Neural progenitor cell (in vitro differentiated cells): ENCODE measurements around the gene GREM2. TPM values are rescaled to one million over a fixed set of nuclear protein-coding genes. Genes with fewer than 3 reads are reported as not detected.

Experiments
- DNase-seq: peaks from one replicate; pipeline ENCODE4 v3.0.0-alpha.2; 2016; ENCODE audit warnings: low spot score
- H2AFZ ChIP-seq: fragments of 200-600 bp; sonication (generic); replicated peaks from 2 replicates; pipeline ENCODE4 v1.6.1; 2016; ENCODE audit warnings: antibody characterized with exemption
- H3F3A ChIP-seq: fragments of 200-600 bp; sonication (generic); 2 replicates; pipeline ENCODE4 v1.6.1; 2016; ENCODE audit warnings: antibody characterized with exemption, low read depth
- H3K27ac ChIP-seq: fragments of 200-600 bp; sonication (generic); 2 replicates; pipeline ENCODE4 v1.5.1; 2016; ENCODE audit warnings: mild to moderate bottlenecking
- H3K27me3 ChIP-seq: fragments of 200-600 bp; sonication (generic); 2 replicates; pipeline ENCODE4 v1.6.1; 2016; ENCODE audit warnings: mild to moderate bottlenecking, moderate library complexity
- H3K36me3 ChIP-seq: fragments of 200-600 bp; sonication (generic); 2 replicates; pipeline ENCODE4 v1.5.1; 2016
- H3K4me1 ChIP-seq: fragments of 200-600 bp; sonication (generic); 2 replicates; pipeline ENCODE4 v1.6.1; 2016; ENCODE audit warnings: mixed run types
- H3K4me2 ChIP-seq: fragments of 200-600 bp; sonication (generic); 2 replicates; pipeline ENCODE4 v1.6.1; 2016
- H3K4me3 ChIP-seq: fragments of 200-600 bp; sonication (generic); 2 replicates; pipeline ENCODE4 v1.5.1; 2016
- H3K79me2 ChIP-seq: fragments of 200-600 bp; sonication (generic); 2 replicates; pipeline ENCODE4 v1.6.1; 2016; ENCODE audit warnings: low read depth
- H3K9ac ChIP-seq: fragments of 200-600 bp; sonication (generic); 2 replicates; pipeline ENCODE4 v1.6.1; 2016
- H3K9me3 ChIP-seq: fragments of 200-600 bp; sonication (generic); 2 replicates; pipeline ENCODE4 v1.5.1; 2016; ENCODE audit warnings: low read depth
- H4K20me1 ChIP-seq: fragments of 200-600 bp; sonication (generic); 2 replicates; pipeline ENCODE4 v1.6.1; 2016; ENCODE audit warnings: low read depth
- H3K27ac Mint-ChIP-seq: 3 replicates; pipeline ENCODE4 v1.8.0; 2021; ENCODE audit warnings: mixed read lengths
- H3K27me3 Mint-ChIP-seq: 2 replicates; pipeline ENCODE4 v1.8.0; 2022; ENCODE audit warnings: low read depth, mild to moderate bottlenecking, inconsistent platforms, moderate library complexity, mixed read lengths; ENCODE audit not compliant: insufficient read depth
- H3K36me3 Mint-ChIP-seq: 3 replicates; pipeline ENCODE4 v1.8.0; 2021; ENCODE audit warnings: mixed read lengths
- H3K4me1 Mint-ChIP-seq: 3 replicates; pipeline ENCODE4 v1.8.0; 2021; ENCODE audit warnings: mixed read lengths
- H3K4me3 Mint-ChIP-seq: 3 replicates; pipeline ENCODE4 v1.8.0; 2021; ENCODE audit warnings: mild to moderate bottlenecking, moderate library complexity, mixed read lengths
- H3K9me3 Mint-ChIP-seq: 3 replicates; pipeline ENCODE4 v1.8.0; 2020; ENCODE audit warnings: mixed read lengths
- CTCF ChIP-seq: fragments of 200-600 bp; sonication (generic); IDR thresholded peaks from 2 replicates; pipeline ENCODE4 v1.5.1; 2017; ENCODE audit warnings: antibody characterized with exemption, mild to moderate bottlenecking
- EZH2 ChIP-seq: fragments of 200-600 bp; sonication (generic); IDR thresholded peaks from 2 replicates; pipeline ENCODE4 v1.6.1; 2017; ENCODE audit warnings: antibody characterized with exemption, mild to moderate bottlenecking, moderate library complexity
- EZH2phosphoT487 ChIP-seq: fragments of 200-600 bp; sonication (generic); IDR thresholded peaks from 2 replicates; pipeline ENCODE4 v1.6.1; 2017; ENCODE audit warnings: antibody characterized with exemption
- total RNA-seq: library from RNA; depleted of rRNA; stranded (reverse); fragments of >200 nt; gene quantifications from 2 replicates; pipeline ENCODE4 v1.2.3, GENCODE V29; 2015; ENCODE audit warnings: low replicate concordance

The GREM2 gene
- total RNA-seq, 1 donor from 2014 or later, result not detected

- H2AFZ ChIP-seq, result no peak overlapping the region
- H3K9ac ChIP-seq, result no peak overlapping the region
- no peaks in the 10 kb centered on the region for H3K4me1 ChIP-seq
- H3K36me3 Mint-ChIP-seq, result no peaks in the 10 kb centered on the region
- no peak for TF ChIP-seq EZH2phosphoT487
- no peak for TF ChIP-seq EZH2
- TF ChIP-seq CTCF, result no peak
- H4K20me1 ChIP-seq, result no peaks in the 10 kb centered on the region
- no peaks in the 10 kb centered on the region for H3K27me3 Mint-ChIP-seq
- H3K27ac ChIP-seq, result no peak overlapping the region
- no peak overlapping the region for H3K4me2 ChIP-seq
- no peaks in the 10 kb centered on the region for H3K79me2 ChIP-seq
- no peaks in the 10 kb centered on the region for H3F3A ChIP-seq
- H3K9me3 Mint-ChIP-seq, result peaks cover 3% of the 10 kb centered on the region
- H3K9me3 ChIP-seq, result no peaks in the 10 kb centered on the region
- no peak for DNase-seq
- no peaks in the 10 kb centered on the region for H3K27me3 ChIP-seq
- no peak overlapping the region for H3K27ac Mint-ChIP-seq
- H3K36me3 ChIP-seq, result no peaks in the 10 kb centered on the region
- H3K4me3 Mint-ChIP-seq, result no peak overlapping the region
- H3K4me1 Mint-ChIP-seq, result no peaks in the 10 kb centered on the region
- no peak overlapping the region for H3K4me3 ChIP-seq
These were observed 23.7 kb upstream of the GREM2 start for GRCh38 chr1:240635466-240636256.

- no peak overlapping the region for H3K9ac ChIP-seq
- H3K79me2 ChIP-seq, result no peaks in the 10 kb centered on the region
- no peaks in the 10 kb centered on the region for H3K9me3 ChIP-seq
- H3K4me3 ChIP-seq, result no peak overlapping the region
- H4K20me1 ChIP-seq, result no peaks in the 10 kb centered on the region
- H3K27ac ChIP-seq, result no peak overlapping the region
- H3K4me2 ChIP-seq, result no peak overlapping the region
- no peak for TF ChIP-seq EZH2
- no peak for TF ChIP-seq CTCF
- no peak for TF ChIP-seq EZH2phosphoT487
- Mint-ChIP-seq H3K27me3 (no peaks in the 10 kb centered on the region), H3K9me3 (no peaks in the 10 kb centered on the region), H3K27ac (no peak overlapping the region), H3K4me1 (no peaks in the 10 kb centered on the region), H3K4me3 (no peak overlapping the region), H3K36me3 (no peaks in the 10 kb centered on the region)
- H3F3A ChIP-seq, result no peaks in the 10 kb centered on the region
- no peaks in the 10 kb centered on the region for H3K27me3 ChIP-seq
- DNase-seq, result no peak
- no peaks in the 10 kb centered on the region for H3K36me3 ChIP-seq
- no peaks in the 10 kb centered on the region for H3K4me1 ChIP-seq
- H2AFZ ChIP-seq, result no peak overlapping the region
These were observed 18.5 kb upstream of the GREM2 start for GRCh38 chr1:240630409-240630808.

GRCh38 chr1:240621249-240621648 is 9.3 kb upstream of the GREM2 start:
- no peak for DNase-seq
- H3K27ac ChIP-seq, result no peak overlapping the region
- H3F3A ChIP-seq, result no peaks in the 10 kb centered on the region
- TF ChIP-seq EZH2, result no peak
- TF ChIP-seq CTCF, result no peak
- H3K27me3 ChIP-seq, result no peaks in the 10 kb centered on the region
- no peak overlapping the region for H2AFZ ChIP-seq
- peaks cover 9% of the 10 kb centered on the region for H3K4me1 Mint-ChIP-seq
- H3K4me3 ChIP-seq, result no peak overlapping the region
- H3K27me3 Mint-ChIP-seq, result no peaks in the 10 kb centered on the region
- H3K36me3 ChIP-seq, result no peaks in the 10 kb centered on the region
- peaks cover 2% of the 10 kb centered on the region for H3K9me3 Mint-ChIP-seq
- no peak overlapping the region for H3K4me3 Mint-ChIP-seq
- no peaks in the 10 kb centered on the region for H4K20me1 ChIP-seq
- H3K9me3 ChIP-seq, result no peaks in the 10 kb centered on the region
- no peak overlapping the region for H3K9ac ChIP-seq
- H3K27ac Mint-ChIP-seq, result no peak overlapping the region
- H3K4me1 ChIP-seq, result no peaks in the 10 kb centered on the region
- no peak overlapping the region for H3K4me2 ChIP-seq
- no peaks in the 10 kb centered on the region for H3K79me2 ChIP-seq
- H3K36me3 Mint-ChIP-seq, result no peaks in the 10 kb centered on the region
